A673 (cell line): ENCODE results near the gene ZNF582.
A peak's percentile ranks its signal among the peaks of the same experiment; 100 is the strongest.

Source experiments
- CTCF ChIP-seq: fragments of 300-800, 200-600 bp; sonication (generic); conservative IDR thresholded peaks from 2 replicates; pipeline ENCODE4 v1.5.1; 2017; ENCODE audit warnings: low read depth, mild to moderate bottlenecking, antibody characterized with exemption, low read length, moderate library complexity, mixed read lengths
- EZH2 ChIP-seq: fragments of 200-600 bp; sonication (generic); IDR thresholded peaks from 2 replicates; pipeline ENCODE4 v1.6.1; 2017; ENCODE audit warnings: borderline replicate concordance, low read depth, mild to moderate bottlenecking, mixed read lengths, antibody characterized with exemption, low read length; ENCODE audit not compliant: poor library complexity, severe bottlenecking

GRCh38 chr19:56333506-56333905 is 59.8 kb downstream of the ZNF582 start:
- TF ChIP-seq CTCF (peak; percentile 80), EZH2 (no peak)
